Measurements from ENCODE around the gene RUNX3. TPM values are rescaled to one million over a fixed set of nuclear protein-coding genes. Genes with fewer than 3 reads are reported as not detected.

RUNX3 gene
- total and polyA plus RNA-seq, 2 donors (not counting 1 experiment from before 2014, with no cell fraction given): 86.0 to 127 TPM

GRCh38 chr1:24868016-24868875 is 61.8 kb downstream of the RUNX3 start:
- TF ChIP-seq EZH2 (IDR thresholded peaks at IDR 0.05; ENCODE audit: borderline replicate concordance, insufficient read depth, low read depth, low read length, poor library complexity, severe bottlenecking): no peak
- TF ChIP-seq, protein P1, sequence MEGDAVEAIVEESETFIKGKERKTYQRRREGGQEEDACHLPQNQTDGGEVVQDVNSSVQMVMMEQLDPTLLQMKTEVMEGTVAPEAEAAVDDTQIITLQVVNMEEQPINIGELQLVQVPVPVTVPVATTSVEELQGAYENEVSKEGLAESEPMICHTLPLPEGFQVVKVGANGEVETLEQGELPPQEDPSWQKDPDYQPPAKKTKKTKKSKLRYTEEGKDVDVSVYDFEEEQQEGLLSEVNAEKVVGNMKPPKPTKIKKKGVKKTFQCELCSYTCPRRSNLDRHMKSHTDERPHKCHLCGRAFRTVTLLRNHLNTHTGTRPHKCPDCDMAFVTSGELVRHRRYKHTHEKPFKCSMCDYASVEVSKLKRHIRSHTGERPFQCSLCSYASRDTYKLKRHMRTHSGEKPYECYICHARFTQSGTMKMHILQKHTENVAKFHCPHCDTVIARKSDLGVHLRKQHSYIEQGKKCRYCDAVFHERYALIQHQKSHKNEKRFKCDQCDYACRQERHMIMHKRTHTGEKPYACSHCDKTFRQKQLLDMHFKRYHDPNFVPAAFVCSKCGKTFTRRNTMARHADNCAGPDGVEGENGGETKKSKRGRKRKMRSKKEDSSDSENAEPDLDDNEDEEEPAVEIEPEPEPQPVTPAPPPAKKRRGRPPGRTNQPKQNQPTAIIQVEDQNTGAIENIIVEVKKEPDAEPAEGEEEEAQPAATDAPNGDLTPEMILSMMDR (IDR thresholded peaks at IDR 0.05): no peak
- peaks cover 32% of the 10 kb centered on the region for H3K27me3 Mint-ChIP-seq
- peaks cover 0 to 27% (median 5%) of the 10 kb centered on the region in 4 experiments for H3K27me3 ChIP-seq (replicated peaks in 1 of 4; ENCODE audit: control extremely low read depth in 1 of 4, control insufficient read depth in 3 of 4, insufficient read depth in 4 of 4, low read length in 3 of 4)
- H3K9me3 ChIP-seq (ENCODE audit: control extremely low read depth in 1 of 3, control insufficient read depth in 2 of 3, insufficient read depth in 1 of 3, low read length in 2 of 3): no peaks in the 10 kb centered on the region
- no peak overlapping the region for H3K4me3 ChIP-seq (ENCODE audit: control extremely low read depth in 1 of 5, extremely low read depth in 1 of 5, insufficient read depth in 1 of 5, low read depth in 2 of 5, low read length in 4 of 5)
- no peak overlapping the region for H3K9ac ChIP-seq (ENCODE audit: low read length)
- 87% methylated on average over 22 of the region's 22 CpGs for WGBS (ENCODE audit: insufficient coverage)
- no peak overlapping the region for H3K27ac ChIP-seq (ENCODE audit: low read length in 2 of 2)
- no peaks in the 10 kb centered on the region for H4K20me1 ChIP-seq (ENCODE audit: control insufficient read depth, insufficient read depth, low read length, poor library complexity, severe bottlenecking)
- H3K4me3 Mint-ChIP-seq: no peak overlapping the region
- H3K4me2 ChIP-seq (replicated peaks; ENCODE audit: low read depth, low read length, poor library complexity, severe bottlenecking): no peak overlapping the region
- DNase-seq (no peak), ATAC-seq (ENCODE audit: low read depth) (no peak)
- peaks cover 23% of the 10 kb centered on the region for H3K4me1 Mint-ChIP-seq
- intact Hi-C loops (cut with micrococcal nuclease): no loop called here
- ChIA-PET CTCF (interaction anchor here (0.5 to 1.0 kb wide), 4 partner anchors 13 to 289 kb away, joined by 3 read pairs; partner anchors contain the start of gene RUNX3), POLR2A (no interaction called here)
- H3K36me3 ChIP-seq (replicated peaks in 1 of 2; ENCODE audit: control extremely low read depth in 1 of 2, control insufficient read depth in 1 of 2, extremely low read depth in 1 of 2, insufficient read depth in 2 of 2, low read length in 1 of 2): no peaks in the 10 kb centered on the region
- no peaks in the 10 kb centered on the region for H3K9me3 Mint-ChIP-seq (ENCODE audit: insufficient read depth)
- H3K4me1 ChIP-seq (ENCODE audit: control insufficient read depth in 2 of 2, insufficient read depth in 2 of 2, low read length in 2 of 2): peaks cover 16 to 24% of the 10 kb centered on the region in 2 donors
- no peaks in the 10 kb centered on the region for H3K79me2 ChIP-seq (ENCODE audit: control insufficient read depth, insufficient read depth, low read length)
- no peak overlapping the region for H2AFZ ChIP-seq (ENCODE audit: insufficient read depth, low read depth, low read length, poor library complexity, severe bottlenecking)
- no peak overlapping the region for H3K27ac Mint-ChIP-seq
